Right lobe of liver (tissue), 6 donors: ENCODE results near the gene PKDREJ. TPM values are rescaled to one million over a fixed set of nuclear protein-coding genes. Genes with fewer than 3 reads are reported as not detected.
A peak's percentile ranks its signal among the peaks of the same experiment; 100 is the strongest.

Experiments
- ATAC-seq, 4 donors: fragments of 200-7000 bp; cut with Tn5 transposase; one replicate each; pipeline ENCODE4 v1.9.1; 2020; ENCODE audit warnings: mild to moderate bottlenecking in 4 of 4, moderate library complexity in 4 of 4
- DNase-seq, 3 donors: peaks; one replicate each; pipeline ENCODE4 v3.0.0-alpha.2; 2020
- H3K27ac ChIP-seq, 3 donors: fragments of 200-600 bp; one replicate each; pipeline ENCODE4 v1.8.0; 2022
- H3K27me3 ChIP-seq, 2 donors: fragments of 200-600 bp; one replicate each; pipeline ENCODE4 v1.8.0; 2022
- H3K36me3 ChIP-seq, 4 donors: fragments of 200-600 bp; sonication (generic) in 1 of 4; one replicate each; pipeline versions ENCODE4 v1.5.1 to v1.8.0; 2017 to 2022; ENCODE audit warnings: control low read depth in 1 of 4
- H3K4me1 ChIP-seq, 4 donors: fragments of 200-600 bp; sonication (generic) in 1 of 4; one replicate each; pipeline versions ENCODE4 v1.5.1 to v1.8.0; 2017 to 2022; ENCODE audit warnings: control low read depth in 1 of 4
- H3K4me3 ChIP-seq, 3 donors: fragments of 200-600 bp; one replicate each; pipeline ENCODE4 v1.8.0; 2022
- H3K9me3 ChIP-seq, 4 donors: fragments of 200-600 bp; sonication (generic) in 1 of 4; one replicate each; pipeline versions ENCODE4 v1.5.1 to v1.8.0; 2017 to 2022; ENCODE audit warnings: control low read depth in 1 of 4
- CTCF ChIP-seq, 4 donors: fragments of 200-600 bp in 3 of 4; fragments of 450-650 bp in 1 of 4; IDR thresholded peaks; one replicate each; pipeline versions ENCODE4 v1.5.1 to v1.8.0; 2016 to 2022; ENCODE audit warnings: antibody characterized with exemption in 4 of 4, mild to moderate bottlenecking in 2 of 4
- POLR2A ChIP-seq: fragments of 450-650 bp; IDR thresholded peaks from one replicate; pipeline ENCODE4 v1.6.1; 2017; ENCODE audit warnings: antibody characterized with exemption, mild to moderate bottlenecking
- WGBS: methylation state at CpG from one replicate; pipeline ENCODE4 v1.1.6; 2018; ENCODE audit warnings: low coverage, low lambda C conversion rate; ENCODE audit not compliant: insufficient coverage; ENCODE audit errors: missing lambda C conversion rate; 5-methylcytosine and 5-hydroxymethylcytosine counted together
- intact Hi-C, 2 donors: fragments of 100-400 bp; cut with DNase I; formaldehyde crosslinking; loops; one replicate each; pipeline versions ENCODE4 v1.11.2 to v1.14.1; 2022
- total RNA-seq, 6 experiments: library from RNA; depleted of rRNA in 2 of 6; stranded (reverse); fragments of >200 nt in 2 of 6; fragmentation: NEBNext Ultra II Directional in 3 of 6; extraction: Animal tissue kit (Norgen Biotek cat#: 25700) in 3 of 6; gene quantifications; one replicate each; pipeline versions ENCODE4 v1.1.0 to v1.2.4, GENCODE V29; 2016 to 2023
- donor health status: DM: no; HTN: yes; CAD: no.
- donor health status: DM: no; HTN: no; CAD: no.
- donor health status: DM: no; HTN: no; CAD: no.
- donor health status: DM: no; HTN: yes; CAD: no.
- donor health status: DM: no; HTN: yes; CAD: no.

PKDREJ gene
- total RNA-seq, 6 experiments from 2014 or later: 0.05 to 0.07 TPM; not detected in 4

GRCh38 chr22:46260038-46260437, 3.1 kb downstream of the PKDREJ start:
- H3K4me1 ChIP-seq: peaks cover 0 to 9% (median 3%) of the 10 kb centered on the region in 4 donors
- 80% methylated on average over 1 of the region's 6 CpGs for WGBS
- H3K27me3 ChIP-seq: no peaks in the 10 kb centered on the region
- H3K4me3 ChIP-seq: no peak overlapping the region
- H3K27ac ChIP-seq: no peak overlapping the region
- no peaks in the 10 kb centered on the region for H3K36me3 ChIP-seq
- ATAC-seq (no peak), DNase-seq (no peak)
- H3K9me3 ChIP-seq: no peaks in the 10 kb centered on the region
- intact Hi-C loops: no loop called here
- no peak for TF ChIP-seq CTCF (IDR thresholded peaks at IDR 0.05)
- no peak for TF ChIP-seq POLR2A

- Histone ChIP-seq H3K27me3 (no peaks in the 10 kb centered on the region), H3K4me1 (peaks cover 0 to 4% (median 1%) of the 10 kb centered on the region in 4 donors), H3K36me3 (no peaks in the 10 kb centered on the region), H3K27ac (no peak overlapping the region), H3K9me3 (no peaks in the 10 kb centered on the region), H3K4me3 (no peak overlapping the region)
- TF ChIP-seq CTCF (IDR thresholded peaks at IDR 0.05) (no peak), POLR2A (no peak)
- intact Hi-C loops: no loop called here
- ATAC-seq (peak in 1 of 4 donors; percentile 39), DNase-seq (no peak)
- 64% methylated on average over 12 of the region's 12 CpGs for WGBS
These were observed 3.8 kb downstream of the PKDREJ start for GRCh38 chr22:46259374-46259773.

GRCh38 chr22:46256358-46256958, 6.7 kb downstream of the PKDREJ start:
- H3K4me3 ChIP-seq: no peak overlapping the region
- H3K27ac ChIP-seq: no peak overlapping the region
- no peak for DNase-seq
- H3K36me3 ChIP-seq: no peaks in the 10 kb centered on the region
- WGBS: 61% methylated on average over 8 of the region's 8 CpGs
- no peaks in the 10 kb centered on the region for H3K27me3 ChIP-seq
- no peaks in the 10 kb centered on the region for H3K4me1 ChIP-seq
- H3K9me3 ChIP-seq: no peaks in the 10 kb centered on the region
- intact Hi-C loops: no loop called here
- no peak for ATAC-seq
- TF ChIP-seq CTCF (IDR thresholded peaks at IDR 0.05) (no peak), POLR2A (no peak)

- H3K4me1 ChIP-seq: peaks cover 0 to 15% (median 4%) of the 10 kb centered on the region in 4 donors
- no peak for DNase-seq
- H3K36me3 ChIP-seq: no peaks in the 10 kb centered on the region
- H3K27ac ChIP-seq: no peak overlapping the region
- intact Hi-C loops: no loop called here
- WGBS: 87% methylated on average over 9 of the region's 9 CpGs
- H3K9me3 ChIP-seq: no peaks in the 10 kb centered on the region
- H3K4me3 ChIP-seq: no peak overlapping the region
- no peak for TF ChIP-seq CTCF (IDR thresholded peaks at IDR 0.05)
- TF ChIP-seq POLR2A: no peak
- ATAC-seq: no peak
- H3K27me3 ChIP-seq: no peaks in the 10 kb centered on the region
These were observed 11.2 kb downstream of the PKDREJ start for GRCh38 chr22:46251816-46252380.
